Frontal cortex (tissue), 4 donors: ENCODE results near the gene TIAM1. TPM values are rescaled to one million over a fixed set of nuclear protein-coding genes. Genes with fewer than 3 reads are reported as not detected.

Experiments
- DNase-seq, 2 donors: peaks; one replicate each; pipeline ENCODE4 v3.0.0; 2012; ENCODE audit warnings: low spot score in 2 of 2
- FAIRE-seq: peaks from 2 replicates; lab custom pipeline; 2012; peaks lifted over from hg19 to GRCh38; lab: Jason Lieb, UNC
- total RNA-seq: library from RNA; depleted of rRNA; stranded (reverse); fragments of >200 nt; gene quantifications from one replicate; pipeline ENCODE4 v1.2.3, GENCODE V29; 2014
- donor health status: control.
- donor health status: control.
- donor health status: control.

TIAM1 gene
- total RNA-seq, 1 donor from 2014 or later, result 26.5 TPM

DNA sequence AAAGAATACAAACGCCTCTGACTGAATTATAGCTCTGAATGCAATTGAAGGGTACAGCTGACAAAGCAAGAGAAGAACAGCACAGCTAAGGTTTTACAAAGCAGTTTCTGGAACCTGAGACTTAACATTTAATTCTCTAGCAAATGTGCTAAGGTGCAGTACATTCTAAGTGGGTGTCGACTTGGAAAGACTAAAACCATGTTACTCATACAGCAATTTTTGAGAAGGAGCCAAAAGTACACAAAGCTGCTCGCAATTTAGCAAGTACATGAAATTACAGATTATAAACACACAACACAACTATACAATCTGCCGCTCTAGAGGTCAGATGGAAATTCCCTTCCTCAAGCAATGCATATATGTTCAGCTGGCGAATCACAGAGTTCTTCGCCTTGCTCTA, 121.9 kb downstream of the TIAM1 start:
- DNase-seq, result no peak
- FAIRE-seq, result no peak

GRCh38 chr21:31221043-31221442, 123.0 kb downstream of the TIAM1 start:
- DNase-seq (no peak), FAIRE-seq (no peak)

DNA sequence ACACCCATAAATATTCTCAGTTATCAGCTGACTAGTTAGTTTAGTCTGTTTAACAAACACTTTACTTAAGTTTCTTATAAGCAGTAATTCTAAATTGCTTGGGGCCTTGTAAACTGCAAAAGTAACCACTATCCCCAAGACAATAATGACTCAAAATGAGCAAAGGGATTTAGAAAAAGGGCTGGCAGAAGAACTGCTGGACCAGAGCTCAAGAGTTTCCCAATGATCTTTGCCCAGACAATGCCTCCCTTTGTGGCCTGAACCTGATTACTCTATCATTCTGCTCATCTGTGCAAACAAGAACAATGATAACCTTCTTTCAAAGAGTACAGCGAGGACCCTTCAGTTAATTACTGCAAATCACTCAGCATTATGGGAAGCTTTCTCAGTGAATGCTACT, 123.5 kb downstream of the TIAM1 start:
- DNase-seq (peak; percentile 6 to 10), FAIRE-seq (no peak)

DNA sequence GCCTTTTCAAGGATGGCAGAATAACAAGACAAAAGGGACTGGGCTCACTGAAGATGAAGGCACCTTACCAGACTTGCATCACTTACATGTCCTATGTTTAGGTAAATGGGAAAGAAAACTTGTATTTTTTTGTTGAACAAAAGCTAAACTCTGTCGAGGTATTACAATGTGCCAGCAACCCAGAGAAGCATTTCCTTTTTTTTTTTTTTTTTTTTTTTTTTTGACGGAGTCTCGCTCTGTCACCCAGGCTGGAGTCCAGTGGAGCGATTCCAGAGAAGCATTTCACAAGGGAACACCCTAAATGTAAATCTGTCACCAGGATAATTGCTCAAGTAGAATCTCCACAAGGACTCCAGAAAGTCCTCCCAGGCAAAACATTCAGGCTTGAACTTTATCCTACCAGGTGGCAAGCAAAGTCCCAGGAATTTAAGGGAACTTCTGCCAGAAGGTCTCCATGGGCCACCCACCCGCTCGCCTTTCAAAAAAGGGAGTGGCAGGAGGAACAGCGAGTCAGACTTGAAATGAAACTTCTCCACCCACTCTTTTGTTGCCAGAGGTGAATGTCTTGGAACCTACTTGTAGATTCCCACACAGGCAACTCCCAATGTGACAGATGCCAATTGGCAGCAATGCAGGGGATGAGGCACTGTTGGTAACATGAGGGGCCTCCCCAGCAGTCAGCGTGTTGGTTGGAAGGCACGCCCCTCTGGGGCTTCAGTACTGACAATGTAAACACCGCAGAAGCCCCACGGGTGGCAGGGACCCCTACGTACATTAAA, 125.0 kb downstream of the TIAM1 start:
- no peak for FAIRE-seq
- DNase-seq, result no peak

DNA sequence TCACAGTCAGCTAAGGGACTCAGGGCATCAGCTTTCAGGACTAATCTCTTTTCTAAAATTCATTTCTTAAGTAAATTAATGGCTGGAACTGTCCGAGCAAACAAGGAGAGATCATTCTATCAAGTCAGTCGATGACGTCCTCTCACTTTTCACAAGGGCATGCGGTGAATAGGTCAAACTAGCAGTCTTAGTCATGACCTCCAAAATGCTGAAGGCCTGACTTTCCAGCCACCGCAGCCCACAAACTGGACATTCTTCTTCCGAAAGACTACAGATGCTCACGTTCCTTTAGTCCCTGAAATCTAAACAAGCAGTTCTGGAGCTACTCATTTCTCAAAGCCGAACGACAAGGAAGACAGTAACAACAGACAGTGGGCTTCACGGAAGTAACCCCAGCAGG, 127.9 kb downstream of the TIAM1 start:
- DNase-seq, result no peak
- no peak for FAIRE-seq

- no peak for FAIRE-seq
- no peak for DNase-seq
These were observed 130.3 kb downstream of the TIAM1 start for GRCh38 chr21:31213787-31214186.

GRCh38 chr21:31211836-31212235, 132.2 kb downstream of the TIAM1 start:
- FAIRE-seq, result no peak
- no peak for DNase-seq

DNA sequence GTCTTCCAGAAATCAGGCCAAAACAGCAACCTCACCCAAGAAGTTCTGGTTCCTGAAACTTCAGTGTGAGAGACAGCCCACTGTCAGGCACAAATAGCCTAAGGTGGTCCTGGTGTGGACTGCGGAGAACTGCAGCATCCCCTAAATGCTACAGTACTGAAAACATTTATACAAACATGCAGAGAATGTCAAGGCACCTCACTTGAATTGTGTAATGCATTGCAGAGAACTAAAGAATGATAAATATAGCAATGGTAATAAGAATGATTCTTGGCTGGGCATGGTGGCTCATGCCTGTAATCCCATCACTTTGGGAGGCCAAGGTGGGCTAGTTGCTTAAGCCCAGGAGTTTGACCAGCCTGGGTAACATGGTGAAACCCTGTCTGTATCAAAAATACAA, 138.6 kb downstream of the TIAM1 start:
- DNase-seq, result no peak
- FAIRE-seq, result no peak

DNA sequence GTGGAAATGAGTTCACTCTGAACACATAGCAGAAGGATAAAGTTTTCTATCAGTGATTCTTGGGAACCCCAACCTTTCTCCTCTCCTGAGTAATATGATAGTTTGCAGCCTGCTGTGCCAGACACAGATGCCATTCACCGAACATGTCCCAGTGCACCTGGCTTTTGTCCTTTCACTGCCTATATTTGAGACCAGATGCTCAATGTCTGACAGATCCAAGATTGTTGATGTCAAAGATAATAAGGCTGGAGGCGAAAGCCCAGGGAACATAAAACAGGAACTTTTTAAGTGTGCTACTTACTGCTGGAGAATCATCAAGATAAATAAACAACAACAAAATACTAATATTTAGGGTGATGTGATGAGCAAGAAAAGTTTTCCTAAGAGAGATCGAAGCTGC, 139.3 kb downstream of the TIAM1 start:
- DNase-seq (no peak), FAIRE-seq (no peak)

GRCh38 chr21:31203431-31204054, 140.5 kb downstream of the TIAM1 start:
- FAIRE-seq (no peak), DNase-seq (no peak)

- DNase-seq, result no peak
- no peak for FAIRE-seq
These were observed 142.5 kb downstream of the TIAM1 start for GRCh38 chr21:31201548-31201947.

GRCh38 chr21:31201144-31201543, 142.9 kb downstream of the TIAM1 start:
- FAIRE-seq, result no peak

DNA sequence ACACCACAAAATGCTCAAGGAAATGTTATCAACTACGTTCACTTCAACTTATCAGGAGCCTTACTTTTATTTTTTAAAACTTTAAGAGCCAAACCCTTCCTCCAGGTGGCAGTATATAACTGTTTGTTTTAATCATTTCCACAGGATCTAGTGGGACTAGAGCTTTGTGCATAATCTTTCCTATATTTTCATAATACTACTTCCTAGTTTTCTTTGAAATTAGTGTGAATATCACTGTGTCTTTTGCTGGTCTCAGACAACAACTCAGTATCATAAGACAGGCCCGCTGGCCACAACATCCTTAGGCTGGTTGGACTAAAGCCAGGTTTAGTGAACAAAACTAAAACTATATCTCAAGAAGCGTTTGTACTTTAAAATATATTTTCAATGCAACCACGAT, 145.5 kb downstream of the TIAM1 start:
- FAIRE-seq (peak; percentile 94), DNase-seq (no peak)

More at GRCh38 chr21:31201144-31201543, 142.9 kb downstream of the TIAM1 start:
- DNase-seq, result no peak

DNA sequence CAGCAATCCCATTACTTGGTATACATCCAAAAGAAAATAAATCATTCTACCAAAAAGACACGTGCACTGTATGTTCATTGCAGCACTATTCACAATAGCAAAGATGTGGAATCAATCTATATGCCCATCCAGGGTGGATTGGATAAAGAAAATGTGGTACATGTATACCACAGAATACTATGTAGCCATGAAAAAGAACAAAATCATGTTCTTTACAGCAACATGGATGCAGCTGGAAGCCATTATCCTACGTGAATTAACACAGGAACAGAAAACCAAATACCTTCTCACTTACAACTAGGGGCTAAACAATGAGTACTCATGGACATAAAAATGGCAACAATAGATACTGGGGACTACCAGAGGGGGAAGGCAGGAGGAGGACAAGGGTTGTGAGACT, 147.3 kb downstream of the TIAM1 start:
- DNase-seq, result no peak
- FAIRE-seq, result no peak

GRCh38 chr21:31195334-31196015, 148.6 kb downstream of the TIAM1 start:
- FAIRE-seq, result no peak

GRCh38 chr21:31194510-31195293, 149.4 kb downstream of the TIAM1 start:
- FAIRE-seq, result no peak

More at GRCh38 chr21:31195334-31196015, 148.6 kb downstream of the TIAM1 start:
- no peak for DNase-seq

GRCh38 chr21:31193761-31194160, 150.3 kb downstream of the TIAM1 start:
- DNase-seq, result no peak
- no peak for FAIRE-seq

More at GRCh38 chr21:31194510-31195293, 149.4 kb downstream of the TIAM1 start:
- DNase-seq, result no peak

DNA sequence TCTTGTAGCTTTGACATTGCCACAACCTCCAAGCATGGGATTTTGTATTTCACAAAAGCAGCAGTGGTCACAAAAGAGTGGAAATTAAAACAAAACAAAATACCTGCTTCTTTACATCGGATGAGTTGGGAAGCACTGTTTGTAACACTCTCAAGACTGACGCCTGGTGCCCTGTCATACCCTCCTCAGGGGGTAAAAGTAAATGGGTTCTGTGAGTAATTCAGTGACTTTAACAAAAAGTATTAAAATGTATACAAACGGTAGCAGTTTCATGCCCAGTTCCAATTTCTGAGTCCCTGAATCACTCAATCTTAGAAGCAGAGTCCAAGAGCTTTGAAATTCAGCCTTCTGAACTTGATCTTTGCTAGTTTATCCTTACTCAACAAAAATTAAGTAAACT, 152.5 kb downstream of the TIAM1 start:
- no peak for FAIRE-seq
- DNase-seq, result no peak

DNA sequence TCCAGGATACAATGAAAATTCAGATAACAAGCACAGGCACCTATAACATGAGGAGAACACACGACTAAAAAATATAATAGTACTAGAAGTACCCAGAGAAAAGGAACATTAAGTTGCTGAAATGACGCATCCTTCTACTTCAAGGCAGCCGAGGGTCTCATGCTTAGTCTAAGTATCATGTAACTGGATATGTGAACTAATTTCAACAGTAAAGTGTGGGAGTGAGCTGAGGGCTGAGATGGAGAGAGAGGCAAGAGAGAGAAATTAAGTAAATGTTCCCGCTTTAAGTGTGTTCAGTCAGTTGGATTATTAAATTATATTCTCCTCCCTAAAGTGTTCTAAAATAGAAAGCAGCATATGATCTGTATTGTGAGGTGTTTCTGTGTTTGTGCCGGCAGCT, 153.5 kb downstream of the TIAM1 start:
- FAIRE-seq, result no peak
- DNase-seq, result no peak

GRCh38 chr21:31187499-31187898, 156.6 kb downstream of the TIAM1 start:
- DNase-seq (no peak), FAIRE-seq (no peak)
